Stimulated activated memory B cell treated with anti-CD40 and anti-IgM and Interleukin-4, amounts not matched to agents 10 μg/mL and 1 μg/mL and 100 μg/mL, for 72 hours (primary cell): ENCODE results near the gene ECHDC3.

Experiments
- ATAC-seq: fragments of 150-1000 bp; cut with Tn5 transposase; 2 replicates; pipeline ENCODE4 v1.10.0; 2021
- H3K27ac Mint-ChIP-seq: one replicate; pipeline ENCODE4 v1.8.0; 2022; ENCODE audit warnings: mild to moderate bottlenecking, mixed read lengths
- H3K27me3 Mint-ChIP-seq: one replicate; pipeline ENCODE4 v1.8.0; 2022; ENCODE audit warnings: mixed read lengths
- H3K36me3 Mint-ChIP-seq: one replicate; pipeline ENCODE4 v1.8.0; 2022; ENCODE audit warnings: mixed read lengths
- H3K4me1 Mint-ChIP-seq: one replicate; pipeline ENCODE4 v1.8.0; 2022; ENCODE audit warnings: mixed read lengths
- H3K4me3 Mint-ChIP-seq: one replicate; pipeline ENCODE4 v1.8.0; 2022; ENCODE audit warnings: mild to moderate bottlenecking, moderate library complexity, mixed read lengths
- H3K9me3 Mint-ChIP-seq: one replicate; pipeline ENCODE4 v1.8.0; 2022; ENCODE audit warnings: mixed read lengths

ECHDC3 gene

DNA sequence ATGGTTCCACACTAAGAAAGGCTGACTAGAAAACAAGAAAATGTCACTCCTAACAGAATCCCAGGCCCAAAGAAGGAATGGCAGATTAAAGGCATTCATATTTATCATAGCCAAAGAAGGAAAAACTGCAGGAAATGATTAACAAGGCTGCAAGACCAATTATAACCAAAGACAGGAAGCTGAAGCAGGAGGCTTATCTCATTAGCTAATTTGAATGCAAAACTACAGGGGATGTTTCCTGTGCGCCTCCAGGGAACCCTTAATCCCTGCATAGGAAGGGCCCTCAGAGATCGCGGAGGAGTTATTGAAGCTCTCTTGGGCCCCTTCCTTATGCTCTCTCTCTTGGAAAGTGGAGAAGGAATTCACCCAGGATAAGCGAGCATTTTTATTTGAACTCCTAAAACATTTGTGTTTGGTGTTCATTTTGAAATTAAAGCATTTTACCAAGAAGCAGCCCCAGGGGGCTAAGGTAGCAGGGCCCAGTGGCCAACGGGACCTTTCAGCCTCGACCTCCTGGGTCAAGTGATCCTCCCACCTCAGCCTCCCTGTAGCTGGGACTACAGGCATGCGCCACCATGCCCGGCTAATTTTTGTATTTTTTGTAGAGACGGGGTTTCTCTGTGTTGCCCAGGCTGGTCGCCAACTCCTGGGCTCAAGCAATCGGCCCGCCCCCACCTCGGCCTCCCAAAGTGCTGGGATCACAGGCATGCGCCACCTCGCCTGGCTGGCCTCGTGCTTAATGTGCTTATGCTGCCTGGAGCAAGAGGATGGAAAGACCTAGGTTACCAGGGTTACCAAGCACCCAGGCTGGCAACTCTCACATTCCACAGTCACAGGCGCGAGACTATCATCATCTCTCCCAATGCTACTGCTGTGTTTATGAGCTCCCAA is 56.9 kb downstream of the ECHDC3 start:
- Mint-ChIP-seq H3K27ac (no peak overlapping the region), H3K36me3 (no peaks in the 10 kb centered on the region), H3K9me3 (peaks cover 3% of the 10 kb centered on the region), H3K4me1 (peaks cover 8% of the 10 kb centered on the region), H3K4me3 (no peak overlapping the region), H3K27me3 (no peaks in the 10 kb centered on the region)
- no peak for ATAC-seq

DNA sequence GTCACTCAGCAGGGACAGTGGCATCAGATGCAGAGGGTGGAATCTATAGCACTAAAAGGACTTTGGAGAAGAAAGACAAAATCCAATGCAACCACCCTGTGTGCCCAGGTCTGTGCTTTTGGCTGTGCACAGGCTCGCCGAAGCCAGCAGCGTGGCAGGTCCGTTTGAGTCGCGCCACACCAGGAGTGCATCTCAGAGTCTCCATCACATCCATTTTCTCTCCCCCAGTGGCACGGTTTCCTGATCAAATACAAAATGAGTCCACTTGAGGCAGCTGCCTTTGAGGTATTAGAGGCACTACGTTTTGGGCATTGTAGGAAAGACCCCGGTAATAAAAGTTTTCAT is 57.5 kb downstream of the ECHDC3 start:
- Mint-ChIP-seq H3K27ac (no peak overlapping the region), H3K27me3 (peaks cover under 1% of the 10 kb centered on the region), H3K9me3 (peaks cover 3% of the 10 kb centered on the region), H3K4me1 (peaks cover 8% of the 10 kb centered on the region), H3K36me3 (no peaks in the 10 kb centered on the region), H3K4me3 (no peak overlapping the region)
- no peak for ATAC-seq

DNA sequence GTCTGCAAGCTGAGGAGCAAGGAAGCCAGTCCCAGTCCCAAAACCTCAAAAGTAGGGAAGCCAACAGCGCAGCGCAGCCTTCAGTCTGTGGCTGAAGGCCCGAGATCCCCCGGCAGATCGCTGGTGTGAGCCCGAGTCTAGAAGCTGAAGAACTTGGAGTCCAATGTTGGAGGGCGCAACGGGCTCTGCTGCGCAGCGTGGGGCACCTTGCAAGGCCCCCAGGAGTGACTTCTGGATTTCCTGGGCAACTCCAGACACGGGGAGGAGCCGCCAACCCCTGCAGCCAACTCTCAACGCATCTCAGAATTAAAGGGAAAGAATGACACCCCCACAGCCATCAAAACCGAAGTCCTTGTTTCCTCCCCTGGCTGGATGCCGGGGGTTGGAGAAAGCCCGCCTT is 62.2 kb downstream of the ECHDC3 start:
- Mint-ChIP-seq H3K9me3 (no peaks in the 10 kb centered on the region), H3K27me3 (peaks cover 38% of the 10 kb centered on the region), H3K4me3 (no peak overlapping the region), H3K4me1 (no peaks in the 10 kb centered on the region), H3K36me3 (no peaks in the 10 kb centered on the region), H3K27ac (no peak overlapping the region)
- no peak for ATAC-seq

DNA sequence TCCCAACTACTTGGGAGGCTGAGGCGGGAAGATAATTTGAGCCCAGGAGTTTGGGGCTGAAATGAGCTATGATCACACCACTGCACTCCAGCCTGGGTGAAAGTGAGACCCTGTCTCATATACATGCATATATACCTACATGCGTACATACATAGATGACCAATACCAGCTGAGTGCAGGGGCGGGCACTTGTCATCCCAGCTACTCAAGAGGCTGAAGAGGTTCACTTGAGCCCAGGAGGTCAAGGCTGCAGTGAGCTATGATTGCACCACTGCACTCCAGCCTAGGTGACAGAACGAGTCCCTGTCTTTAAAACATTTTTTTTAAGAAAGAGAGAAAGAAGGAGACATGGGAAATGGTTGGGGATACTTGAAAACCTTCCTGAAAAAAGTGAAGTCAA is 63.6 kb downstream of the ECHDC3 start:
- Mint-ChIP-seq H3K9me3 (no peaks in the 10 kb centered on the region), H3K4me3 (no peak overlapping the region), H3K4me1 (no peaks in the 10 kb centered on the region), H3K27ac (no peak overlapping the region), H3K36me3 (no peaks in the 10 kb centered on the region), H3K27me3 (peaks cover 38% of the 10 kb centered on the region)
- no peak for ATAC-seq

DNA sequence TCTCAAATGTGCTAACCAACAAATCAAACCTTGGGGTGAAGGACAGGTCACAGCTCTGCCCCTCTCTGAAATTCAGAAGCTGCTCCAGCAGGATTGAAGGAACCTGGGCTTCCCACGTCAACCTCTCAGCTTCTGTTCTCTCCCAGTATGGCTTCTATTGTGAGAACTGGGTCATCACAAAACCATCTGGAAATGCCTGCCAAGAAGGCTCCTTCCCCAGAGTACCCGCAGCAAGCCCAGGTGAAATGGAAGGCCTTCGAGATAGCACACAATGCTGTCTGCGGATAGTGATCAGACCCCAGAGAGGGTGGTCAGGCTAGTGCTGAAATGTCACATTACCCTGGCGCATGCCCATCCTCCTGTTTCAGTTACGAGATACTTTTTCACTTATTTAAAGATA is 64.5 kb downstream of the ECHDC3 start:
- H3K9me3 Mint-ChIP-seq = no peaks in the 10 kb centered on the region
- ATAC-seq = no peak
- no peaks in the 10 kb centered on the region for H3K36me3 Mint-ChIP-seq
- H3K4me3 Mint-ChIP-seq = no peak overlapping the region
- H3K4me1 Mint-ChIP-seq = no peaks in the 10 kb centered on the region
- H3K27ac Mint-ChIP-seq = no peak overlapping the region
- H3K27me3 Mint-ChIP-seq = peaks cover 38% of the 10 kb centered on the region

DNA sequence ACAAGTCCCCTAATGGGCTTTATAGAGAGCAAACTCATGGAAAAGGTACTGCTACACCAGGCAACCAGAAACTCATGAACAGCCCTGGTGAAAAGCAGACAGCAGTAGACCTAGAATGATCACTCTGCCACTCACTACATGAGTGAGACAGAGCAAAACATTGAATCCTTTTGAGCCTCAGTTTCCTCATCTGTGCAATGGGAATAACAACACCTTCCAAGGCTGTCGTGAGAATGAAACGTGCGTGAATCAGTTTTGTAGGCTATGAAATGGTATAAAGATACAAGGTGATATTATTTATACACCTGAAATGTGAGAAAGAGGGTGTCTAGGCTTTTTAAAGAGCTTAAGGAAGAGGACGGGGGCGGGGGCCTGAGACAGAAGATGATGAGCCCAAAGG is 66.6 kb downstream of the ECHDC3 start:
- Mint-ChIP-seq H3K27ac (no peak overlapping the region), H3K36me3 (no peaks in the 10 kb centered on the region), H3K4me1 (no peaks in the 10 kb centered on the region), H3K4me3 (no peak overlapping the region), H3K9me3 (no peaks in the 10 kb centered on the region), H3K27me3 (peaks cover 57% of the 10 kb centered on the region)
- no peak for ATAC-seq

DNA sequence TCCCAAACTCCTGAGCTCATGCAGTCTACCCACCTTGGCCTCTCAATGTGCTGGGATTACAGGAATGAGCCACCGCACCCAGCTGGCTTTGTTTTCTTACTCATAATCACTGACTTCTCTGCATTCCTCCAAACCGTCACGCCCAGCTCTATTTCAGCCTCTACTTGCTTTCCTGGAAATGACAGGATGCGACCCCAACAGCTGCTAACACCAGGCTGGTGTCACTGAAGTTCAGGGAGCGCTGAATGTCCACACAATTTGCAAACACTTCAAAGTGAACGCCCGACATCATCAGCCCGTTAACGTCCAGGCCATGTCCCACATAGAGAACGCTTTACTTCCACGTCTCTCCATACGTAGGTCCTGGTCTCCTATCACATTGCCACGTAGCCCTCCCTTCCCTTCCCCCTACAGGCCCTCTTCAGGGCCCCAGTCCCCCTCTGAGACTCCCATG is 68.2 kb downstream of the ECHDC3 start:
- H3K4me3 Mint-ChIP-seq = no peak overlapping the region
- no peaks in the 10 kb centered on the region for H3K4me1 Mint-ChIP-seq
- H3K27me3 Mint-ChIP-seq = peaks cover 51% of the 10 kb centered on the region
- H3K27ac Mint-ChIP-seq = no peak overlapping the region
- no peak for ATAC-seq
- no peaks in the 10 kb centered on the region for H3K36me3 Mint-ChIP-seq
- no peaks in the 10 kb centered on the region for H3K9me3 Mint-ChIP-seq

DNA sequence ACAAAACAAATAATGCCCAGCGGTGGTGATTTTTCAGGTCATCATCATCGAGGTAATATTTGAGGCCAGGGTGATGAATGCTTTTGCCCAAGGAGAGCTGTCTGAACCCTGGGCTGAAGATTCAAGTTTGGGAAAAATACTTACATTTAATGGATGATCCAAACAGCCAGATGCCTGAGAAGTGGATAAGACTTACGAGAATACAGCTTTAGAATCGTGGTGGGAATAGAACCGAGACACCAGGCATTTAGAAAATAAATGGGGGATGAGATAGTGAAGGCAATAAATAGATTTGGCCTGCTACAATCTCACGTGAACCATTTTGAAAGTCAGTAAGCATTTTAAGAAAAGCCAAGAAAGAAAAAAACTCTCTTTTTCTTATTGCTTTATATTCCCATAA is 68.8 kb downstream of the ECHDC3 start:
- Mint-ChIP-seq H3K27ac (no peak overlapping the region), H3K9me3 (no peaks in the 10 kb centered on the region), H3K4me1 (no peaks in the 10 kb centered on the region), H3K36me3 (no peaks in the 10 kb centered on the region), H3K4me3 (no peak overlapping the region), H3K27me3 (peaks cover 45% of the 10 kb centered on the region)
- no peak for ATAC-seq

DNA sequence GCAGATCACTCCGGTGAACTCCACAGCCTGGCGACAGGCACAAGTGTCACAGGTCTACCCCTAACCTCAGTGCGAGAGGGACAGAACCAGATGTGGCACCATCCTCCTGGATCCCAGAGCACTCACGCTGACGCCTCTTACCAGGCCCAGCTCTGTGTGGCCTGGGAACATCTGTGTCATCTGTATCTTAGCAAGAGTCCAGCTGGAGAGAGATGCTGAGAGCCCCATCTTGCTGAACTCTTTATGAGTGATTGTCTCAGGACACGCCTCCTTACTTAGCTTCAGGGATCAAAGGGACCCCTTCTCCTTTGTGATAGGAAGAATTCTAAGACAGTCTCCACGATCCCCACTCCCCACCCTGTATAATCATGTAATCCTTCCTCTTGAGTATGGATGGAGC is 71.0 kb downstream of the ECHDC3 start:
- no peak overlapping the region for H3K27ac Mint-ChIP-seq
- no peak overlapping the region for H3K4me3 Mint-ChIP-seq
- no peaks in the 10 kb centered on the region for H3K9me3 Mint-ChIP-seq
- peak; percentile 36 for ATAC-seq
- no peaks in the 10 kb centered on the region for H3K4me1 Mint-ChIP-seq
- no peaks in the 10 kb centered on the region for H3K36me3 Mint-ChIP-seq
- H3K27me3 Mint-ChIP-seq = peaks cover 32% of the 10 kb centered on the region
